Measurements from ENCODE around the gene ZNF527. TPM values are rescaled to one million over a fixed set of nuclear protein-coding genes. Genes with fewer than 3 reads are reported as not detected.
A peak's percentile ranks its signal among the peaks of the same experiment; 100 is the strongest.

ZNF527 gene
- total RNA-seq, 4 donors from 2014 or later = 2.2 to 6.1 (median 2.5) TPM

GRCh38 chr19:37334179-37335071 is 36.5 kb upstream of the ZNF527 start:
- Histone ChIP-seq H3K27me3 (no peaks in the 10 kb centered on the region), H3K4me1 (peaks cover 10 to 21% (median 10%) of the 10 kb centered on the region in 3 donors), H3K4me3 (peak overlapping the region; percentile 62 to 88 (median 74)), H3K36me3 (peaks cover 0 to 33% (median 0%) of the 10 kb centered on the region in 3 donors), H3K9me3 (peaks cover 0 to under 1% (median 0%) of the 10 kb centered on the region in 3 donors), H3K27ac (peak overlapping the region; percentile 86 to 91 (median 89))
- TF ChIP-seq POLR2A (IDR thresholded peaks at IDR 0.05) (peak in 1 of 4 donors; percentile 53), CTCF (IDR thresholded peaks at IDR 0.05) (no peak)
- intact Hi-C loops (cut with DNase I) = no loop called here
- 9 to 15% methylated on average over 24 to 41 of the region's 50 CpGs for WGBS, 2 donors
- DNase-seq = peak; percentile 60

DNA sequence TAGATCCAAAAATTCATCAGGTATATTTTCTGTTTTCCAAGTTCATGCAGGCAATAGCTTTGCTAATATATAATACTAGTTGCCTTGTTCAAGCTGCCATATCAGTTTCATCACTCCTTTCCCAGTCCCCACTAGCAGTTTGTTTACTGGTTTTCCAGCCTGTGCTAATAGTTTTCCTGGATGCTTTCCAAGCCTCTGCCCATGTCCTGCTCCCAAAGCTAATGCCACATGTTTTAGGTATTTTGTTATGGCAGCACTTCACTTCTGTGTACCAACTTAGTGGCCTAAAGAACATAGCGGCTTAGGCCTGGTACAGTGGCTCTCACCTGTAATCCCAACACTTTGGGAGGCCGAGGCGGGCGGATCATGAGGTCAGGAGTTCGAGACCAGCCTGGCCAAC is 28.1 kb upstream of the ZNF527 start:
- WGBS, 2 donors = 89 to 100% methylated on average over 1 to 4 of the region's 5 CpGs
- Histone ChIP-seq H3K27ac (no peak overlapping the region), H3K36me3 (peaks cover 0 to 93% (median 12%) of the 10 kb centered on the region in 3 donors)

GRCh38 chr19:37346091-37346490 is 24.8 kb upstream of the ZNF527 start:
- Histone ChIP-seq H3K27me3 (no peaks in the 10 kb centered on the region), H3K4me3 (no peak overlapping the region), H3K27ac (no peak overlapping the region), H3K36me3 (peaks cover 12 to 96% (median 12%) of the 10 kb centered on the region in 3 donors), H3K9me3 (peaks cover 0 to 14% (median 2%) of the 10 kb centered on the region in 3 donors), H3K4me1 (no peaks in the 10 kb centered on the region)
- WGBS, 2 donors = 72 to 96% methylated on average over 5 to 6 of the region's 6 CpGs
- no peak for DNase-seq
- intact Hi-C loops (cut with DNase I) = no loop called here
- TF ChIP-seq POLR2A (IDR thresholded peaks at IDR 0.05) (no peak), CTCF (IDR thresholded peaks at IDR 0.05) (no peak)

More for the DNA sequence above, 28.1 kb upstream of the ZNF527 start:
- intact Hi-C loops (cut with DNase I) = no loop called here
- Histone ChIP-seq H3K27me3 (no peaks in the 10 kb centered on the region), H3K9me3 (peaks cover 0 to 31% (median 5%) of the 10 kb centered on the region in 3 donors), H3K4me3 (no peak overlapping the region), H3K4me1 (no peaks in the 10 kb centered on the region)
- TF ChIP-seq CTCF (IDR thresholded peaks at IDR 0.05) (no peak), POLR2A (IDR thresholded peaks at IDR 0.05) (no peak)
- no peak for DNase-seq

DNA sequence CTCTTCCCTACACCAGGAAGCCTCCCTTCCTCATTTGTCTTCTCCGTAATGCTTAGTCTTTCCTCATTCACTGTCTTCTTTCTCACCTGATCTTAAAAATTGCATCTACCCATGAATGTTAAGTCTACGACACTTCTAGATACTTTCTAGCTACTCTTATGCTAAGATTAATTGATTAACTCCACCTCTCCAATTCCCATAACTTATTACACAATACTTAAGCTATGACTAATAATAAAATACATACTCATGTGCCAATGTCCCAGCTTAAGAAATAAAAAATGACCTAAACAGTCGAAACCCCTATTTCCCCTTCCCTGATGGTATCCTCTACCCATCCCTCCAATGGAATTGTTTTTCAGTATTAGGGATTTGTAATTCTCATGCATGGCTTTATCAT is 22.8 kb upstream of the ZNF527 start:
- 91 to 93% methylated on average over 3 of the region's 3 CpGs for WGBS, 2 donors
- peaks cover 7 to 100% (median 18%) of the 10 kb centered on the region in 3 donors for H3K36me3 ChIP-seq
- no peak overlapping the region for H3K27ac ChIP-seq

More for the DNA sequence above, 22.8 kb upstream of the ZNF527 start:
- Histone ChIP-seq H3K4me3 (no peak overlapping the region), H3K27me3 (no peaks in the 10 kb centered on the region), H3K4me1 (no peaks in the 10 kb centered on the region), H3K9me3 (peaks cover 0 to 2% (median 0%) of the 10 kb centered on the region in 3 donors)
- DNase-seq = no peak
- TF ChIP-seq POLR2A (IDR thresholded peaks at IDR 0.05) = no peak
- TF ChIP-seq CTCF (IDR thresholded peaks at IDR 0.05) = no peak
- intact Hi-C loops (cut with DNase I) = no loop called here

All from esophagus squamous epithelium (tissue), 5 donors.